WTC11 (cell line): ENCODE data around the gene C19orf47. TPM values are rescaled to one million over a fixed set of nuclear protein-coding genes. Genes with fewer than 3 reads are reported as not detected.
A peak's percentile ranks its signal among the peaks of the same experiment; 100 is the strongest.

Experiments used
- ATAC-seq: fragments of 200-7000 bp; cut with Tn5 transposase; 2 replicates; pipeline ENCODE4 v1.10.0; 2021; ENCODE audit warnings: mild to moderate bottlenecking, moderate library complexity
- CTCF ChIA-PET: fragments of 300-600 bp; sonication (Branson Sonifier 250); formaldehyde crosslinking; loops from one replicate; lab custom pipeline; 2021; ENCODE audit warnings: antibody characterized with exemption; lab: Charles Lee
- POLR2A ChIA-PET: fragments of 350-600 bp; sonication (Branson Sonifier 250); formaldehyde crosslinking; loops from one replicate; lab custom pipeline; 2021; ENCODE audit warnings: antibody characterized with exemption; lab: Charles Lee
- DNase-seq: peaks from one replicate; pipeline ENCODE4 v3.0.0; 2021; ENCODE audit warnings: low spot score
- H3K27ac Mint-ChIP-seq: 2 replicates; pipeline ENCODE4 v1.8.0; 2021; ENCODE audit warnings: mixed read lengths
- H3K27me3 Mint-ChIP-seq: 2 replicates; pipeline ENCODE4 v1.8.0; 2021; ENCODE audit warnings: low read depth, mild to moderate bottlenecking, moderate library complexity, mixed read lengths
- H3K36me3 Mint-ChIP-seq: 2 replicates; pipeline ENCODE4 v1.8.0; 2021; ENCODE audit warnings: mixed read lengths
- H3K4me1 Mint-ChIP-seq: 2 replicates; pipeline ENCODE4 v1.8.0; 2022; ENCODE audit warnings: mixed read lengths
- H3K4me3 Mint-ChIP-seq: 2 replicates; pipeline ENCODE4 v1.8.0; 2021; ENCODE audit warnings: mild to moderate bottlenecking, moderate library complexity, mixed read lengths
- H3K9me3 Mint-ChIP-seq: 2 replicates; pipeline ENCODE4 v1.8.0; 2021; ENCODE audit warnings: mixed read lengths
- CBFB ChIP-seq: sonication (generic); formaldehyde crosslinking; IDR thresholded peaks from 2 replicates; pipeline ENCODE4 v1.8.1; 2022; ENCODE audit warnings: mild to moderate bottlenecking, low read depth, missing genetic modification reagents
- CREM ChIP-seq: sonication (generic); formaldehyde crosslinking; IDR thresholded peaks from 2 replicates; pipeline ENCODE4 v1.8.1; 2022; ENCODE audit warnings: mild to moderate bottlenecking, missing genetic modification reagents, moderate library complexity
- CTCF ChIP-seq: fragments of 200-600 bp; IDR thresholded peaks from 2 replicates; pipeline ENCODE4 v1.8.0; 2022; ENCODE audit warnings: antibody characterized with exemption
- E2F5 ChIP-seq: sonication (generic); formaldehyde crosslinking; IDR thresholded peaks from 2 replicates; pipeline ENCODE4 v1.8.1; 2022; ENCODE audit warnings: mild to moderate bottlenecking, moderate library complexity, missing genetic modification reagents
- ELF4 ChIP-seq: sonication (generic); formaldehyde crosslinking; IDR thresholded peaks from 2 replicates; pipeline ENCODE4 v1.8.1; 2022; ENCODE audit warnings: low read depth, mild to moderate bottlenecking, moderate library complexity, missing genetic modification reagents
- ETV6 ChIP-seq: sonication (generic); formaldehyde crosslinking; IDR thresholded peaks from 2 replicates; pipeline ENCODE4 v1.8.1; 2022; ENCODE audit warnings: mild to moderate bottlenecking, missing genetic modification reagents
- FOXJ3 ChIP-seq: sonication (generic); formaldehyde crosslinking; IDR thresholded peaks from 2 replicates; pipeline ENCODE4 v1.9.0; 2021; ENCODE audit warnings: missing genetic modification reagents, mild to moderate bottlenecking, borderline replicate concordance
- GABPB1 ChIP-seq: sonication (generic); formaldehyde crosslinking; IDR thresholded peaks from 2 replicates; pipeline ENCODE4 v1.8.1; 2023; ENCODE audit warnings: mild to moderate bottlenecking, missing genetic modification reagents
- PRDM15 ChIP-seq: sonication (generic); formaldehyde crosslinking; IDR thresholded peaks from 2 replicates; pipeline ENCODE4 v1.8.0; 2022; ENCODE audit warnings: missing genetic modification reagents
- SOX15 ChIP-seq: fragments of 250-450 bp; sonication (Bioruptor Pico); IDR thresholded peaks from 2 replicates; pipeline ENCODE4 v1.9.0; 2021; ENCODE audit warnings: mild to moderate bottlenecking
- STAT6 ChIP-seq: sonication (generic); formaldehyde crosslinking; conservative IDR thresholded peaks from 2 replicates; pipeline ENCODE4 v1.8.1; 2023; ENCODE audit warnings: mild to moderate bottlenecking, low read depth, missing genetic modification reagents, moderate library complexity
- ZBTB21 ChIP-seq: sonication (generic); formaldehyde crosslinking; IDR thresholded peaks from 2 replicates; pipeline ENCODE4 v1.8.1; 2023; ENCODE audit warnings: mild to moderate bottlenecking, missing genetic modification reagents, borderline replicate concordance
- ZNF138 ChIP-seq: sonication (generic); formaldehyde crosslinking; conservative IDR thresholded peaks from 2 replicates; pipeline ENCODE4 v1.8.1; 2022; ENCODE audit warnings: mild to moderate bottlenecking, moderate library complexity, missing genetic modification reagents
- ZNF219 ChIP-seq: sonication (generic); formaldehyde crosslinking; IDR thresholded peaks from 2 replicates; pipeline ENCODE4 v1.8.0; 2023; ENCODE audit warnings: missing genetic modification reagents, mild to moderate bottlenecking, borderline replicate concordance
- ZNF512 ChIP-seq: sonication (generic); formaldehyde crosslinking; IDR thresholded peaks from 2 replicates; pipeline ENCODE4 v1.8.1; 2022; ENCODE audit warnings: missing genetic modification reagents, borderline replicate concordance
- total RNA-seq: library from RNA; stranded (reverse); gene quantifications from 3 replicates; pipeline ENCODE4 v1.2.3, GENCODE V29; 2021

Gene C19orf47
- total RNA-seq, 1 experiment from 2014 or later, result 15.6 TPM

GRCh38 chr19:40302224-40303011, 45.8 kb downstream of the C19orf47 start:
- DNase-seq, result no peak
- H3K4me1 Mint-ChIP-seq, result peaks cover 12% of the 10 kb centered on the region
- TF ChIP-seq ZNF219 (CRISPR knock-in tag) (no peak), SOX15 (CRISPR knock-in tag) (no peak)
- TF ChIP-seq, all 79 proteins: peak for 0
- Mint-ChIP-seq H3K36me3 (no peaks in the 10 kb centered on the region), H3K27me3 (no peaks in the 10 kb centered on the region), H3K9me3 (no peaks in the 10 kb centered on the region), H3K27ac (no peak overlapping the region; the same call in 1 of the 2 replicates), H3K4me3 (no peak overlapping the region)
- POLR2A ChIA-PET, result no interaction called here
- no peak for ATAC-seq
- CTCF ChIA-PET, result no interaction called here

GRCh38 chr19:40300668-40301067, 47.5 kb downstream of the C19orf47 start:
- Mint-ChIP-seq H3K4me3 (no peak overlapping the region), H3K36me3 (no peaks in the 10 kb centered on the region), H3K27me3 (no peaks in the 10 kb centered on the region), H3K27ac (no peak overlapping the region), H3K4me1 (peaks cover 12% of the 10 kb centered on the region), H3K9me3 (no peaks in the 10 kb centered on the region)
- TF ChIP-seq FOXJ3 (no peak), E2F5 (CRISPR knock-in tag) (no peak), ETV6 (CRISPR knock-in tag) (no peak), CTCF (no peak), ELF4 (CRISPR knock-in tag) (no peak), ZNF138 (no peak), GABPB1 (CRISPR knock-in tag) (no peak), CBFB (CRISPR knock-in tag) (no peak), PRDM15 (CRISPR knock-in tag) (no peak), ZBTB21 (CRISPR knock-in tag) (no peak), ZNF512 (CRISPR knock-in tag) (no peak)
- ChIA-PET CTCF (no interaction called here), POLR2A (no interaction called here)
- ATAC-seq, result no peak
- DNase-seq, result peak; percentile 0

GRCh38 chr19:40298026-40298425, 50.2 kb downstream of the C19orf47 start:
- Mint-ChIP-seq H3K27ac (no peak overlapping the region), H3K9me3 (no peaks in the 10 kb centered on the region), H3K4me1 (no peaks in the 10 kb centered on the region), H3K4me3 (no peak overlapping the region), H3K36me3 (no peaks in the 10 kb centered on the region), H3K27me3 (no peaks in the 10 kb centered on the region)
- POLR2A ChIA-PET, result interaction anchor here (0.6 kb wide), 1 partner anchor 870 kb away, joined by 3 read pairs; no protein-coding TSS in a partner anchor
- TF ChIP-seq CREM (CRISPR knock-in tag) (no peak), STAT6 (CRISPR knock-in tag) (no peak)
- ATAC-seq, result no peak
- DNase-seq, result peak; percentile 0
- CTCF ChIA-PET, result interaction anchor here (0.5 kb wide), 1 partner anchor 1496 kb away, joined by 3 read pairs; no protein-coding TSS in a partner anchor
